Lung (tissue), 12 donors: ENCODE data around the gene PIRT. TPM values are rescaled to one million over a fixed set of nuclear protein-coding genes. Genes with fewer than 3 reads are reported as not detected.

Source experiments
- ATAC-seq: fragments of 200-7000 bp; cut with Tn5 transposase; one replicate; pipeline ENCODE4 v1.9.1; 2020; ENCODE audit warnings: moderate number of reproducible peaks; ENCODE audit not compliant: insufficient read depth, low FRiP score
- DNase-seq, 3 donors: peaks; one replicate each; pipeline ENCODE4 v3.0.0-alpha.2; 2013 to 2017
- H3K27ac ChIP-seq, 2 donors: one replicate each; pipeline ENCODE4 v1.5.1; 2013; ENCODE audit warnings: mild to moderate bottlenecking in 2 of 2, moderate library complexity in 2 of 2, control low read depth in 1 of 2, inconsistent platforms in 1 of 2, low read depth in 1 of 2, low read length in 1 of 2
- H3K27me3 ChIP-seq, 3 donors: one replicate each; pipeline ENCODE4 v1.5.1; 2013; ENCODE audit warnings: low read length in 2 of 3; ENCODE audit not compliant: control insufficient read depth in 3 of 3, insufficient read depth in 3 of 3
- H3K36me3 ChIP-seq, 4 donors: one replicate each; pipeline ENCODE4 v1.5.1; 2013; ENCODE audit warnings: low read length in 4 of 4, mild to moderate bottlenecking in 1 of 4, moderate library complexity in 1 of 4; ENCODE audit not compliant: control insufficient read depth in 4 of 4, insufficient read depth in 4 of 4
- H3K4me1 ChIP-seq, 5 donors: one replicate each; pipeline ENCODE4 v1.5.1; 2013; ENCODE audit warnings: low read length in 5 of 5, mild to moderate bottlenecking in 2 of 5, moderate library complexity in 1 of 5; ENCODE audit not compliant: control insufficient read depth in 5 of 5, insufficient read depth in 5 of 5
- H3K4me3 ChIP-seq: one replicate; pipeline ENCODE4 v1.5.1; 2013; ENCODE audit warnings: mild to moderate bottlenecking, control low read depth, moderate library complexity
- H3K9ac ChIP-seq, 2 donors: one replicate each; pipeline ENCODE4 v1.5.1; 2013; ENCODE audit warnings: low read length in 2 of 2, control low read depth in 1 of 2; ENCODE audit not compliant: insufficient read depth in 1 of 2
- H3K9me3 ChIP-seq, 4 donors: one replicate each; pipeline ENCODE4 v1.5.1; 2013; ENCODE audit warnings: low read length in 3 of 4, mild to moderate bottlenecking in 1 of 4, moderate library complexity in 1 of 4; ENCODE audit not compliant: control insufficient read depth in 4 of 4, insufficient read depth in 3 of 4
- CTCF ChIP-seq: IDR thresholded peaks from 2 replicates; pipeline ENCODE4 v1.5.1; 2012; ENCODE audit warnings: mild to moderate bottlenecking; ENCODE audit errors: control extremely low read depth, extremely low read depth
- WGBS, 2 donors: extraction: QIAGEN DNeasy Blood & Tissue Kit; methylation state at CpG; one replicate each; pipeline ENCODE4 v1.1.7; 2013; 5-methylcytosine and 5-hydroxymethylcytosine counted together
- polyA plus RNA-seq, 2 donors: library from polyadenylated mRNA; stranded (reverse); fragments of 200-250 nt; gene quantifications; one replicate each; pipeline ENCODE4 v1.2.1, GENCODE V29; 2013
- total RNA-seq, 2 donors: library from RNA; depleted of rRNA in 1 of 2; stranded (reverse); fragments of >200 nt in 1 of 2; gene quantifications; one replicate each; pipeline ENCODE4 v1.2.1, GENCODE V29; 2014 to 2021
- donor health status: control.
- donor health status: control.
- donor health status: Bipolar disorder and iron deficiency.
- donor health status: healthy.
- donor health status: DM: yes; HTN: yes; CAD: no.

The PIRT gene
- total and polyA plus RNA-seq, 4 donors: 0.26 TPM; not detected in 3

GRCh38 chr17:10838682-10839081 lies 795 bp upstream of the PIRT start:
- WGBS, 2 donors: 84 to 90% methylated on average over 5 of the region's 5 CpGs

GRCh38 chr17:10836966-10837590 lies 809 bp downstream of the PIRT start:
- Histone ChIP-seq H3K9me3 (no peaks in the 10 kb centered on the region), H3K4me1 (no peaks in the 10 kb centered on the region), H3K4me3 (no peak overlapping the region), H3K27me3 (peaks cover 0 to 4% (median 0%) of the 10 kb centered on the region in 3 donors), H3K9ac (no peak overlapping the region), H3K27ac (no peak overlapping the region), H3K36me3 (no peaks in the 10 kb centered on the region)
- ATAC-seq (no peak), DNase-seq (no peak)
- TF ChIP-seq CTCF: no peak
- WGBS, 2 donors: 73 to 82% methylated on average over 15 of the region's 15 CpGs

More at GRCh38 chr17:10838682-10839081, 795 bp upstream of the PIRT start:
- Histone ChIP-seq H3K27me3 (peaks cover 0 to 4% (median 0%) of the 10 kb centered on the region in 3 donors), H3K4me1 (no peaks in the 10 kb centered on the region), H3K27ac (no peak overlapping the region), H3K9me3 (no peaks in the 10 kb centered on the region), H3K36me3 (no peaks in the 10 kb centered on the region), H3K9ac (no peak overlapping the region), H3K4me3 (no peak overlapping the region)
- no peak for TF ChIP-seq CTCF
- ATAC-seq (no peak), DNase-seq (no peak)

GRCh38 chr17:10836145-10836544 lies 1.7 kb downstream of the PIRT start:
- 81 to 86% methylated on average over 7 of the region's 7 CpGs for WGBS, 2 donors

More at GRCh38 chr17:10836145-10836544, 1.7 kb downstream of the PIRT start:
- Histone ChIP-seq H3K9ac (no peak overlapping the region), H3K4me1 (no peaks in the 10 kb centered on the region), H3K27me3 (peaks cover 0 to 4% (median 0%) of the 10 kb centered on the region in 3 donors), H3K4me3 (no peak overlapping the region), H3K9me3 (no peaks in the 10 kb centered on the region), H3K36me3 (no peaks in the 10 kb centered on the region), H3K27ac (no peak overlapping the region)
- no peak for TF ChIP-seq CTCF
- no peak for DNase-seq
- ATAC-seq: no peak
